Stimulated activated CD8-positive, alpha-beta memory T cell treated with anti-CD3 and anti-CD28 coated beads, Interleukin-2, amount 100 ng/mL, for 1 hour (primary cell): ENCODE measurements around the gene PAFAH1B2.
"Not testable (repeated sequence)": the region's sequence is repeated elsewhere in the genome, so short reads cannot be mapped to it uniquely, and the experiment has no call there.

ENCODE experiments used
- DNase-seq, 2 donors: peaks; one replicate each; pipeline ENCODE4 v3.0.0-alpha.2; 2020; ENCODE audit warnings: low read depth in 2 of 2

Gene PAFAH1B2

GRCh38 chr11:117127171-117127901, 16.8 kb upstream of the PAFAH1B2 start:
- no peak for DNase-seq

- DNase-seq = no peak
Observed at GRCh38 chr11:117128289-117128688, 15.8 kb upstream of the PAFAH1B2 start.

GRCh38 chr11:117130396-117130795, 13.7 kb upstream of the PAFAH1B2 start:
- DNase-seq = not testable (repeated sequence)

- no peak for DNase-seq
Observed at GRCh38 chr11:117130879-117131278, 13.2 kb upstream of the PAFAH1B2 start.

GRCh38 chr11:117134431-117134830, 9.7 kb upstream of the PAFAH1B2 start:
- no peak for DNase-seq

GRCh38 chr11:117134979-117135378, 9.1 kb upstream of the PAFAH1B2 start:
- DNase-seq = not testable (repeated sequence)

- not testable (repeated sequence) for DNase-seq
Observed at GRCh38 chr11:117137223-117138086, 6.6 kb upstream of the PAFAH1B2 start.

- no peak for DNase-seq
Observed at GRCh38 chr11:117143390-117143789, 697 bp upstream of the PAFAH1B2 start.

- DNase-seq = peak in 1 of 2 donors; percentile 9
Observed at GRCh38 chr11:117144477-117145392, 648 bp downstream of the PAFAH1B2 start.

- DNase-seq = no peak
Observed at GRCh38 chr11:117145393-117145761, 1.3 kb downstream of the PAFAH1B2 start.

- no peak for DNase-seq
Observed at GRCh38 chr11:117146521-117146920, 2.4 kb downstream of the PAFAH1B2 start.

- DNase-seq = no peak
Observed at GRCh38 chr11:117152066-117152465, 8.0 kb downstream of the PAFAH1B2 start.

- DNase-seq = no peak
Observed at GRCh38 chr11:117154468-117154867, 10.4 kb downstream of the PAFAH1B2 start.

GRCh38 chr11:117157507-117157906, 13.4 kb downstream of the PAFAH1B2 start:
- no peak for DNase-seq

- no peak for DNase-seq
Observed at GRCh38 chr11:117159892-117160291, 15.8 kb downstream of the PAFAH1B2 start.

- no peak for DNase-seq
Observed at GRCh38 chr11:117160826-117161225, 16.7 kb downstream of the PAFAH1B2 start.

GRCh38 chr11:117166491-117166890, 22.4 kb downstream of the PAFAH1B2 start:
- no peak for DNase-seq

GRCh38 chr11:117169736-117170135, 25.6 kb downstream of the PAFAH1B2 start:
- no peak for DNase-seq

- no peak for DNase-seq
Observed at GRCh38 chr11:117170210-117170609, 26.1 kb downstream of the PAFAH1B2 start.

- no peak for DNase-seq
Observed at GRCh38 chr11:117171007-117171403, 26.9 kb downstream of the PAFAH1B2 start.

GRCh38 chr11:117171404-117172061, 27.4 kb downstream of the PAFAH1B2 start:
- no peak for DNase-seq
